Activated T-cell treated with anti-CD3 and anti-CD28 coated beads for 1 hour (primary cell): ENCODE results near the gene TP53BP1.
A peak's percentile ranks its signal among the peaks of the same experiment; 100 is the strongest.
"Not testable (repeated sequence)": the region's sequence is repeated elsewhere in the genome, so short reads cannot be mapped to it uniquely, and the experiment has no call there.

ENCODE experiments used
- DNase-seq: peaks from one replicate; pipeline ENCODE4 v3.0.0-alpha.2; 2020; ENCODE audit warnings: low read depth

The TP53BP1 gene

DNA sequence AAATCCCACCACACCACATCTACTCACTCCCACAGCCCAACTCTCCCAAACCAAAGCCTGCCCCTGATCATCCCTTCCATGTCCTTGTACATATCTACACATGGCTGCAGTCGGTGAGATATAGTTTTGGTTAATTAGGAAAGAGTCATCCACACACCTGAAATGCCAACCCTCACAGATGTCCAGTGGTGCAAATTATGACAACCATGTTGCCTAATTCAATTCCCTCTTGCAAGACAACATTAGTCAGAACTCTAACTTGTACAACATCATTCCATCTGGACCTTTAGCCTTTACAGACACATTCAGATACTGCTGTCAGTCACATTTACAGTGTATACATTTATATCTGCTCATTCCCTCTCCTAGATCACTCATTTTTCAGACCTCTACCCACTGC lies 80.9 kb downstream of the TP53BP1 start:
- DNase-seq = no peak

DNA sequence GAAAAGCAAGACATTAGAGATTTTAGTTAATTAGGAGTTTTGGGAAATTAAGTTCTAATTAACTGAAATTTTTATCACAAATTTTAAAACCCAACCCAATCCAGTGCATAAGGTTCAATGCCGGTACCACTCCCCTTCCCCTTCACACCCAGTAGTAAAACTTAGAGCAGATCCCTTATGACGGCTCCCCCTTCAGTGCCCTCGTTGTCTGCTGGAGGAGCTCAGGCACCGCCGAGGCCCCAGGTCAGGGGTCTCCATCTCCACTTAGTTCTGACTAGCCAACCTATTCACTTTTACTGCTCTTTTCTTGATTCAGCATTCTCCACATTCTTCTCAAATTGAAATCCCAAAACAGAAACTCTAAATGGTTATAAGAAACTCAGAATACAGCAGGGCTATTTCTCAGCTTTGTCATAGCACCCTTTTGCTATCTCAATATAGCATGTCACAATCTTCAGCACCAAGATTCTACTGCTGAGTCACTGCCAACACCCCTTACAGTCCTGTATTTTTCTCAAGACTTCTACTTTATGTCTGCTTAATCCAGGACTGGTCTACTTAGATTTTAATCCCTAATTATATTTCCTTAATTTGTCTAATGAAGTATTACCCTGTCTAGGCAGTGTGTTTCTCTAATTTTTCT lies 82.3 kb downstream of the TP53BP1 start:
- DNase-seq = no peak

DNA sequence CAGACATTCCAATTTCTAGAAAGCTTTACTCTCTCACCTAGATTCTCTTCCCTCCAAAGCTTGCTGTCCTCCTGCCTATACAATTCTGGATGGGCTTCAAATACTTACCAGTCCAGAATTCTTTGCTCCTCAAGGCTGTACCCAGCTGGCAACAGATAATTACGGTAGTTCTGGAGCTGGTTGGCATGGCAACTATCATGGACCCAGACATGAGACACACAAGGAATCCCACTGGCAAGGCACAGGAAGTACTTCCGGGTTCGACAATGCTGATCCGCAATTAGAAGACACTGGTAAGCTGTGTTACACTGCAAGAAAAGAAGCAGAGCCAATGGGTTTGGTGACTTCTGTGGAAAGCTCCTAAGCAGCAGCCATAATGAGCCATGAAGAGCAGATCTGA lies 84.2 kb downstream of the TP53BP1 start:
- no peak for DNase-seq

DNA sequence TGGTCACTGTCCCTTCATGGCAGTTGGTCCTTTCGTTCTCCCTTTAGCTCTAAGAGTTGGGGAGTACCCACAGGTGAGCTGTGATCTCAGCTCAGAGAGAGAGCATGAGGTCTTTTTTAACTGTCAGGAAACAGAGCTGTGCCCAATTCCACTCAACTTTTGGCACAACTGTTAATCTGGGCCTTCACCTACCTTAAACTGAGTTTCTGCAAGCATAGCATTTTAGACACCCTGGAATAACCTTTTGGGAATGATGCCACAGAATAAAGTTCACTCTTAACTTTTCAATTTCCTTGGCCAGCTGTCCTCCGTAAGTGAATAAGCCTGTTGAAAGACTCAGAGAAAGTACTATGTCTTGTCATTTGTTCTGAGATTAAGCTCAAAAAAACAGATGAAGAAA lies 86.1 kb downstream of the TP53BP1 start:
- no peak for DNase-seq

DNA sequence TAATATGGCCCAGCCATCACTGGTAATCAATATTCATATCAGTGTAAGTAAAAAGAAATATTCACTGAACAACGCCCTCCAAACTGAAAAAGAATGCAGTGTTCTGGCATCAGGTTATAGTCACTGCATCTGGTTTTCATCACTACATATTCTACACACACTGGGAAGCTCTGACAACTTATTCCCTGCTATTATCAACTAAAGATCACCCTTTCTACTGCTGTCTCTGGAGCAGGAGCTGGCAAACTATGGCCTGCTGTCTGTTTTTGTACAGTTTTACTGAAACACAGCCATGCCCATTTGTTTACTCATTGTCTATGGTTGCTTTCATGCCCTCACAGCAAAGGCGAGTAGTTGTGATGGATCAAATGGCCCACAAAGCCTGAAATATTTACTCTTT lies 86.8 kb downstream of the TP53BP1 start:
- DNase-seq = no peak

GRCh38 chr15:43404130-43404529 lies 88.8 kb downstream of the TP53BP1 start:
- no peak for DNase-seq

GRCh38 chr15:43403616-43404015 lies 89.3 kb downstream of the TP53BP1 start:
- no peak for DNase-seq

DNA sequence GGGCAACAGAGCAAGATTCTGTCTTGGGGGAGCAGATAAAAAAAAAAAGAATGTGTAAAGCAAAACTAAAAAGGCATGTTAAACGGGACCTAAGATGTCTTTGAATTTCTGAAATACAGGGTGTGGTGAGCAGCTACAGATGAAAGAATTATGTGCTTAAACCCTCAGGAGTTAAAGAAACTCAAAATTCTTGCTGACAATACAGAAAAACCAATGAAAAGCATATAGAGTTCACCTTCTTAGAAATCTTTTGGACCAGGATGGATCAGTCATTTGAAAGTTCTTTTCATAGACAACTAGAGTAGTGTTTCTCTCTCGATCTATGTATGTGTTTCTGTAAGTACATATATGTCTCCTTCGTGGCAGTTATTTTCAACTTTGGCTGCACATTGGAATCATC lies 90.7 kb downstream of the TP53BP1 start:
- DNase-seq = no peak

- DNase-seq = not testable (repeated sequence)
Measured at GRCh38 chr15:43393592-43393991, 99.4 kb downstream of the TP53BP1 start.

DNA sequence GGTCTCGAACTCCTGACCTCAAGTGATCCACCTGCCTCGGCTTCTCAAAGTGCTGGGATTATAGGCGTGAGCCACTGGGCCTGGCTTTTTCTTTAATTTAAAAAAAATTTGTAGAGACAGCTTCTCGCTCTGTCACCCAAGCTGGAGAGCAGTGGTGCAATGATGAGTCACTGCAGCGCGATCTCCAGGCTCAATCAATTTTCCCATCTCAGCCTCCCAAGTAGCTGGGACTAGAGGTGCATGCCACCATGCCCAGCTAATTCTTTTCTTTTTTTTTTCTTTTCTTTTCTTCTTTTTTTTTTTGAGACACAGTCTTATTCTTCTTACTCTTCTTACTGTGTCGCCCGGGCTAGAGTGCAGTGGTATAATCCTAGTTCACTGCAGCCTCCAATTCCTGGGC lies 102.2 kb downstream of the TP53BP1 start:
- DNase-seq = no peak

- no peak for DNase-seq
Measured at GRCh38 chr15:43383070-43383469, 109.9 kb downstream of the TP53BP1 start.

DNA sequence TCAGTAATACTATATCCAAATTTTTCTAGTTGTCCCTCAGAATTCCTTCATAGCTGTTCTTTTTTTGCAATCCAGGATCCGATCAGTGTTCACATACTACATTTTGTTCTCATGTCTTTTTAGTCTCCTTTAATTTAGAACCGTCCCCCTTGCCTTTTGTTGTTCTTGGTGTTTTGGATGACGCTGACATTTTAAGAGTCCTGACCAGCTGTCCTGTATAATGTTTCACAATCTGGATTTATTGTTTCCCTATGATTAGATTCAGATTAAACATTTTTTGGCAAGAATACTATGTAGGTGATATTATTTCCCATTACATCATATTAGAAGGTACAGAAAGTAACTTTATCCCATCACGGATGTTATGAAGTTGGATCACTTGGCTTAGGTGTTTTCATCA lies 110.6 kb downstream of the TP53BP1 start:
- DNase-seq = no peak

GRCh38 chr15:43378601-43379000 lies 114.4 kb downstream of the TP53BP1 start:
- DNase-seq = no peak

DNA sequence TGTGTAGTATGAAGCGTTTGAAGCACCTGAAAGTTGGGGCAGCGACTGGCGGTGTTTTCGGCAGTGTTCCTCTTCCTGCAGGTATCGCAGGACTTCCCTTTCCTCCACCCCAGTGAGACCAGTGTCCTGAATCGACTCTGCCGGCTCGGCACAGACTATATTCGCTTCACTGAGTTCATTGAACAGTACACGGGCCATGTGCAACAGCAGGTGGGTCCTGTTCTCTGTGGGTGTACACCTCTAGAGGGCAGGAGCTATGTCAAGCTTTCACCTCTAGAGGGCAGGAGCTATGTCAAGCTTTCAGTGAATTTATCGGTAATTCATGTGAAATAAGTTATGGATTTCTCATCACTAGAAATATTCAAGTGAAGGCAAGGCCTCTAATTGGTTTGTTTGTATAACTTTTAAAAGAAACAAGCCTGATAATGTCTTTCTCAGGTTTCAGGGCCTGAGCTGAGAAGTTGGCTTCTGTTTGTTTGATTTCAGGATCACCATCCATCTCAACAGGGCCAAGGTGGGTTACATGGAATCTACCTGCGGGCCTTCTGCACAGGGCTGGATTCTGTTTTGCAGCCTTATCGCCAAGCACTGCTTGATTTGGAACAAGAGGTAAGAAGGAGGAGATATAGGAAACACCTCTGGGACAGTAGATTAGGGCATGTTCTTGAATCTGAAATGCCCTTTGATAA lies 116.8 kb downstream of the TP53BP1 start:
- DNase-seq = peak; percentile 9

DNA sequence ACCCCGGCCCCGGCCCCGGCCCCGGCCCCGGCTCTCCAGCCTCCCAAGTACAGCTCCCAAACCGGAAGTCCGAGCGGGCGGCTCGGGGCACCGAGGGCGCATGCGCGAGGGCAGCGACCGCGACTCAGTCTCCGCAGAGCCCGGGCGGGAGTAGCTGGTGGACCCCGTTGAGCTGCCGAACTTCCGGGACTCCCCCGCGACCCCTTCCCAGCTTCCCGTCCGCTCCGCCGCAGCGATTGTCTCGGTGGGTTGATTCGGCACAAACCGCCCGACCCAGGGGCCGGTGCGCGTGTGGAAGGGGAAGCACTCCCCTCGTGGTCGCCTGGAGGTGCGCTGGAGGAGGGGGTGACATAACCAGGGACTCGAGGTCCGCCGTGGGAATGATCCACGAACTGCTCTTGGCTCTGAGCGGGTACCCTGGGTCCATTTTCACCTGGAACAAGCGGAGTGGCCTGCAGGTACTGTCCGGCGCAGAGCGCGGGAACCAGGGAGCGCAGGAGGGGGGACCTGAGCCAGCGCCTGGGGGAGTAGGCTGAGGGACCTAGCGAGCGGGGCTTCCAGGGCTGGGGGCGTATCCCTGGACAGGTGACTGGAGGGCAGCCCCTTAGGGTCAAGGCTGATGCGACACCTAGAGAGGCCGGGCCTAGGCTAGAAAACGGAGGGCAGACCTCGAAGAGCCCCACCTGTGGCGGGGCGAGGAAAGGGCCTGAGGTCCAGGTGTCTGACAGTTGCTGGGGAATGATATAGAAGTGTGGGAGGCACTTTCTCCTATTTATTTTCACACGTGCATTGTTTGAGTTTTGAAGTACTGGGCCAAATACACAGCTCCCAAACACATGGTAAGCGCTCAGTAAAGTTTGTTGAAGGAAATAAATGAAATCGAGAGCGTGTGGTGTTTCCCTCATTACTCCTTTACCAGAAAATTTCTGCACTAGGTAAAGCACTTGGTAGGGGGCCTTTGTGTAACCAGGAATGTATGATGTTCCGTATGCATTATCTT lies 121.7 kb downstream of the TP53BP1 start, which contains the start of the genes TUBGCP4 and ZSCAN29:
TUBGCP4 (plus strand) TSS at position 127 of the 1,000 bp plus-strand sequence; CDS start at position 381, 254 bp downstream.
ZSCAN29 (minus strand) TSS at position 69 of the 1,000 bp plus-strand sequence. CDS start 1,130 bp downstream, outside the sequence.
- peak; percentile 60 for DNase-seq

DNA sequence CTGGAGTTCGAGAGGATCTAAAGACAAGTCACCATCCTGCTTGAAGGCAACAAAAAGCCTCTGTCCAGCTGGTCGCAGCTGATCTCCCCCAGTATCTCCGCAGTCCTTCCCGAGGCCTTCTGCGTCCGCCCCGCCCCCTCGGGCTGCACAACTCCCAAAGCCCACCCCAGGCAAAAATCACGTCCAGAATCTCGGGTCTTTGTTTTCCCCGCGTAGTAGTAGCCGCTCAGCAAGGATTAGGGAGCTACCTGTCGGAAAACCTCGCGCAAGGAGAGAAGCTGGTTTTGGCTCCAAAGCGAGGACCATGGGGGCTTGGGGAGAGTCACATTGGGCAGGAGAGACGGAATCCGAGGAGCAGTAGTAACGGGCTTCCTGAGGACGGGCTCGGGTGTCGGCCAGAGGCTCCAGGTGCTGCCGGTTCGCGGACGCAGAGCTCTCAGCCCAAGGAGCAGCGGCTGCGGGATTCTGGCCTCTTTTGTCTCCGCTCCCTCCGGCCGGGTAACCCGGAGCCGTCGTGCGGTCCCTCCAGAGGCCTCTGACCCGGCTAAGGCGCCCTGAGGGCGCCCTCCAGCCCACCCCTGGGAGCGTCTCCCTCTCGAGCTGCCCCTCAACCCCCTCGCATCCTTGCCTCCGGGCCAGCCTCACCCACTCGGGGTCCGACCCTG lies 122.5 kb downstream of the TP53BP1 start:
- DNase-seq = no peak

DNA sequence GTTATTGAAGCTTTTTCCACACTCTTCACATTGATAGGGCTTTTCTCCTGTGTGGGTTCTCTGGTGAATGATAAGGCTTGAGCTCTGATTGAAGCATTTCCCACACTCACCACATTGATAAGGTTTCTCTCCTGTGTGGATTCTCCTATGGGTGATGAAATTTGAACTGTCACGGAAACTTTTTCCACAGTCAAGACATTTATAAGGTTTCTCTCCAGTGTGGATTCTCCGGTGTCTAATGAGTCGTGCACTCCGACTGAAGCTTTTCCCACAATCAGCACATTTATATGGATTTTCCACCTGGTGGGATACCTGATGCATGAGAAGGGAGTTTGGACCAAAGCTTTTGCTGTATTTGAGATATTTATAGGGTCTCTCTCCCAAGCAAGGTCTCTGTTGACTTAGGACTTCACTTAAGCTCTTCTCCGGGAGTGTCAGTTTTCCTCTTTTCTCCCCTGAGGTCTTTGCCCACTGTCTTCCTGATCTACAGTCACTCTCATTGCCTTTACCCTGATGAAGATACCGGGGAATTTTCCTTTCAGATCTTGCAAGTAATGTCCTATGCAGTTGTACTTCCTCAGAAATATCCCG lies 131.5 kb downstream of the TP53BP1 start:
- DNase-seq = no peak

DNA sequence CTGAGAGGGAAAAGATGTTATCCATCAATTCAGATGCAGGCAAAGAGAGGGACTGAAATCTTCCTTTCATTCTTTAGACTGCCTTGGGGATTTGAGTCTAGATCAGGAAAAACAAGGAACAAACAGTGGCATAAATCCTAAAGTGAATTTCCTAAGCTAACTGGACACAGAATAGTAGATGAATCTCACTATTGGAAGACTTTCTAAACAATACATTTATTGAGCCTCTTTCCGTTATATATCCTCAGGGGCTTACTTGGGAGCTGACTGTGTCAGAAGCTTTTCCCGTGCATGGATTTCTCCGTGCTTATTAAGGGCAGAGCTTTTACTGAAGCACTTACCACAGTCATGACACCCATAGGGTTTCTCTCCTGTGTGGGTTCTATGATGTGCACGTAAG lies 132.1 kb downstream of the TP53BP1 start:
- DNase-seq = no peak
